ENCODE measurements around the gene GRIK4.

GRIK4 gene

GRCh38 chr11:120634706-120635105 is 123.2 kb downstream of the GRIK4 start:
- DNase-seq (ENCODE audit: low read depth in 2 of 2) = no peak

DNA sequence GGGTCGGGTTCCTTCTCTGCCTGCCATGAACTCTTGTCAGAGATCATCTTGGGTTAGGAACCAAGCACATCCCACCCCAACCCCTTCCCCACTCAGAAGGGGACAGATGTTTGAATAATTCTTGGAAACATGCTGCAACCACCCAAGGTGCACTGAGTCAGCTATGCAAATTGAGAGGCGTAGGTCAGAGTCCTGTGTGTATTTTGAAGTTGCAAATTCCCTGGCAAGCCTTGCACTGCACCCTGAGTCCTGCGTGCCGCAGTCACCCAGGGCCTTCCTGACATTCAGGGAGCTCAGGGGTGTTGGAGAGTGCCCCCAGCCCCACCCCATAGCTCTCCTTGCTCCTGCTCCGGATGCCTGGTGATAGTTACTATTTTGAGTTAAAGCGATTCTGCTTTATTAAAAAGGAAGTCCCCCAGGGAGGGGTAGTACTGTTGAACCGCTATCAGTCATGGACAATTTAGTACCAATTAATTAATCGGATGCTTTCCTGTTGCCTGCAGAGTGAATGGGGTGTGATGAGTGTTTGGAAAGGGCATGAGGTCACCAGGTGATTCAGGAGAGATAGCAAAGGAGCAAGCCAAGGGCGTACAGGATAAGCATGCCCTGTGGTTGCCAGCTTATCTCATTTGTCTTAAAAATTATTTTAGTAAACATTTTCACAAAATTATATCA is 123.7 kb downstream of the GRIK4 start:
- DNase-seq (ENCODE audit: low read depth in 2 of 2) = no peak

GRCh38 chr11:120637131-120637530 is 125.6 kb downstream of the GRIK4 start:
- DNase-seq (ENCODE audit: low read depth in 2 of 2) = no peak

GRCh38 chr11:120642196-120642894 is 130.8 kb downstream of the GRIK4 start:
- no peak for DNase-seq (ENCODE audit: low read depth in 2 of 2)

DNA sequence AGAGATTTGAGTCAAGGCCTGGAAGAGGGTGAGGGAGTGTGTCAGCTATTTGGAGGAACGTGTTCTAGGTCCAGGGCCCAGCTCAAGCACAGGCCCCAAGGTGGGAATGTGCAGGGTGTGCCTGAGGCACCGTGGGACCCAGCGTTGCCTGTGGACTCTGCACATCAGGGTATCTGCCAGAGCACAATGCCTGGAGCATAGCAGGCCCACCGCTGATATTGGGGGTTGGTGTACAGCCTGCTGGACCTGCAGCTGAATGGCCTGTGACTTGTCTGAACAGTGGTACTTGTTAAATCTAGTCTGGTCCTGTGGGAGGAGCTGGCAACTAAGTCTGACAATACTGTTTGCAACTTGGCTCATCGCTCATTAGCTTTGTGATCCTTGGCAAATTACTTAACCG is 131.7 kb downstream of the GRIK4 start:
- DNase-seq (ENCODE audit: low read depth in 2 of 2) = no peak

- DNase-seq (ENCODE audit: low read depth in 2 of 2) = no peak
Measured at GRCh38 chr11:120645639-120646038, 134.1 kb downstream of the GRIK4 start.

DNA sequence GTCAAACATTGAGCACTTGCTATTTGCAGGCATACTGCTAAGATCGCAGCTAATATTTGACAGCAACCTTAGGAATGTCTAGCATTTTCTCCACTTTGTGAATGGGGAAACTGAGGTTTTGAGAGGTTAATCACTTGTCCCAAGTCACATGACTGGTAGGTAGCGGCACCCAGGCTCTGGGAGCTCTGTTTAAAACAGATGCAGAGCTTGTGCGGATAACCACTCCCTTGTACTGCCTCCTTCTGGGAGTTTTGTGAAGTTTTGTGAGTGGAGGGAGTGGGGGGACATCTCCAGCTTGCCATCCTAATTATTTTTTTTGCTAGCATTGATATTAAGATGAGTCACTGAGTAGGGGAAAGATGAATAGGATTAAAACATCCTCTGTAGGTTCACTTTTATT is 134.7 kb downstream of the GRIK4 start:
- no peak for DNase-seq (ENCODE audit: low read depth in 2 of 2)

DNA sequence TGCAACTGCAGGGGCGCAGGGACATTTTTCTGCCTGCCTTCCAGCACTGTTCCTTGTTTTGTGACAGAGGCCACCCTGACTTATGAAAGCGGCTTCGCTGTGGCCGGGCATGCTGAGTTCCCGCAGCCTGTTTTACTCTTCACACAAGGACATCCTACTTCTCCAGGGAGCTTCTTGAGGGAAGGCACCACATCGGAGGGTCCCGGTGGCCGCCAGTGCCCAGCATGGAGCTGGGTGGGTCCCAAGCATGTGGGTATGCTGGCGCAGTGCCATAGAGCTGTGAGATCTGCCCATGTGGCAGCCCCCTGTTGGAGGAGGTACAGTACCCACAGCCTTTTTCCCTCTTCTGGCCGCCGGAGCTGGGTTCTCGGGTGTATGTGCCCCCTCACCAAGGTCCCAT is 136.1 kb downstream of the GRIK4 start:
- no peak for DNase-seq (ENCODE audit: low read depth in 2 of 2)

DNA sequence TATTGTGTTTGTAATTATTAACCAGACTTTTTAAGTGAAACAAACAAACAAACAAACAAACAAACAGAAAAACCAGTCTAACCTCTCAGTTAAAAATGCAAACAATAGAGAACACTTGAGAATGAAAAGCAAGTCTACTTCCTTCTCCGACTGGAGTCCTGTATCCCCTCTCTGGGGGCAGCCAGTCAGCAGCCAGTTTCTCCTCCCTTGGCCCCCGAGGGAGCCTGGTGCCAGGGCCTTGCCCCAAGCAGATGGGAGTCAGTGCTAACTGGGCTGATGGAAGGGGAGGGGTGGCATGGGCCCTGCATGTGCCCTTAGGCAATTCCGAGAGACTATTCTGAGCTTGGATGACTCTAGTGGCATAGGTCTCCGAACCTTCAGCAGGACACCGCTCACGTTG is 137.2 kb downstream of the GRIK4 start:
- no peak for DNase-seq (ENCODE audit: low read depth in 2 of 2)

GRCh38 chr11:120649316-120649715 is 137.8 kb downstream of the GRIK4 start:
- no peak for DNase-seq (ENCODE audit: low read depth in 2 of 2)

GRCh38 chr11:120651396-120651795 is 139.8 kb downstream of the GRIK4 start:
- no peak for DNase-seq (ENCODE audit: low read depth in 2 of 2)

DNA sequence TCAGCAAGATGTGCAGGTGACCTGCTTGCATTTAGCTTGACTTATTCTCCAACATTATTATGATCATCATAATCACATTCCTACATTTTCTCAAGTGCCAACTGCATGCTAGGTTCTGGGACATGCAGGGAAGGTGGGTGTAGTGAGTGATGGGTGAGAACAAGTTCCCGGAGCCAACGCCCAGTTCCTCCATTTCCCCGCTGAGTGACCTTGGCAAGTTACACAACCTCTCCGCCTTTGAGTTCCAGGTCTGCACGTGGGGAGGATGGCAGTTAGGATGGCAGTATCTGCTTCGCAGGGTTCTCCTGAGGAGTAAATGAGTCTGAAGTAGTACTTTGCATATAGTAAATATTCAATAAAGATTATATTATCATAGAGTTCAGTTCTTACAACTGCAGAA is 140.3 kb downstream of the GRIK4 start:
- DNase-seq (ENCODE audit: low read depth in 2 of 2) = no peak

DNA sequence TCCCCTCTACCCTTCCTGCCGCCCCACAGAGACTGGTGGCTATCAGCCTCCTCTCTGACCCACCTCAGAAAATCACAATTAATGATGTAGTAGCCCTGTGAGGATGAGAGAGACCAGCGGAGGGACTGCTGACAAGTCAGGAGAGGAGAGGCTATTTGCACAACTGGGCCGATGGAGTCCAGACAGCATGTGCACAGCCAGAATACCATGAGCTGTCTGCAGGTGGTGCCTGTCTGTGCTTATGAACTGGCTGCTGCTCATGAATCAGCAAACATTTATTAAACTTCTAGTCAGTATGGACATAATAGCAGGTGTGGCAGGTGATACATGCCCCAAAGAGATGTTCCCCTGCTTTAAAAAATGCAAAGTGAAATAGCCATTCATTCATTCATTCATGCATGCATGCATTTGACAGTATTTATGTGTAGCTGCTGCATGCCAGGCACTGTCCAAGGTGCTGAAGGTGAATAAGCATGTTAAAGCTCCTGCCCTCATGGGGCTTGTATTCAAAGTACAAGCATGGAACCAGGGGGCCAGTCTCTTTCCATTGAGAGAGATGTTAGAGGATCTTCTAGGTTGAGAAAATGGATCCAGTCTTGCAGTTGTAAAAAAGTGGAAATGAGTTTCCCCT is 141.3 kb downstream of the GRIK4 start:
- no peak for DNase-seq (ENCODE audit: low read depth in 2 of 2)

DNA sequence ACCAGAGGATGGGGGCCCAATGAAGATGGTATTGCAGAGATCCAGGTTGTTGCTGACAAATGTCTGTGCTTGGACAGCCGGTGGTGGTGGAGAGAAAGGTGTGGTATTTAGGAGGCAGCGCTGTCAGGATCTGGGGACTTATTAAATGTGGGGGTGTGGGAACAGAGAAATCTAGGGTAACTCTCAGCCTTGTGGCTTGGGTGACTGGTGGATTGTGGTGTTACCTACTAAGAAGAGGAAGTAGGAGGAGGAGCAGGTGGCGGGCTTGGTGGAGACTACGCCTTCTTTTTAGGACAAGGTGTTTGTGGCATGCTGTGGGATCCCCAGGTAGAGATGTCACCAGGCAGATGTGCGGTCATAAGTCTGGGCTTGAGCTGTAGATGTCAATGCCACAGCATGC is 144.0 kb downstream of the GRIK4 start:
- DNase-seq (ENCODE audit: low read depth in 2 of 2) = no peak

DNA sequence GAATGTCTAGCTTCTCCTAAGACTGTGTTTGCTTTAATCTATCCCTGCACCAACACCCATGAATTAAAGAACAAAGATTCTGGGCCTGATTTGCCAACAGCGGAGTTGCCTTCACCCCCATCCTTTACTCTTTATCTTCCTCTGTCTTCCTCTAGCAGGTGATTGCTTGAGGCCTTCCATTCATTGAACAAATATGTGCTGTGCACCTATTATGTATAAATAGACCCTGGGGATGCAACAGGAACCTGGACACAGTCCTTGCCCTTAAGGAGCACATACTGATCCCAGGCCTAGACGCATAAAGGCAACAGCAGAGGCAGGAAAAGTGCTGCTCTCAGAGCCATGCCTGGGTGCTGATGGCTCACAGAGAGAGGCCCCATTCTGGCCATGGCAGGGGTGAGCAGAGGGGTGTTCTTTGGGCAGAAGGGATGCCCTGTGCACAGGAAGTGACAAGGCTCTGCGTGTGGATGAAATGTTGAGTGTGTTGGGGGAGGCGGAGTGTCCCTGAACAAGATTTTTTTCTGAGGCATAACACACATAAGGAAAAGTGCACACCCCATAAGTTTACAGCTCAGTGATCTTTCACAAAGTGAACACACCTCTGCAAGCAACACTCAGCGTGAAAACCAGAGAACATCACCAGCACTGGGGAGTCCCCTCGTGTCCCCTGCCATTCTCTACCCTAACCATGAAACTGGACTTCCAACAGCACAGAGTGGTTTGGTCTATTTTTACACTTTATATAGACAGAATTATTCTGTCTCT is 145.9 kb downstream of the GRIK4 start:
- DNase-seq (ENCODE audit: low read depth in 2 of 2) = no peak

DNA sequence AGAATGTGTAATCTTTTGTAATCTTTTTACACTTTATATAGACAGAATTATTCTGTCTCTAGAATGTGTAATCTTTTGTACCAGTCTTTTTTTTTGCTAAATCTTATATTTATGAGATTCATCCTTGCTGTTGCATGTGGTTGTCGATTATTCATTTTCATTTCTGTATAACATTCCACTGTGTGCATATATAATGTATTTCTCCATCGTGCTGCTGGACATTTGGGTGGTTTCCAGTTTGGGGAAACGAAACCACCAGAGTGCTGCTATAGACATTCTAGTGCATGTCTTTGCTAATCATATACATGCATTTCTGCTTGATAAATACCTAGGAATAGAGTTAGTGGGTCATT is 146.5 kb downstream of the GRIK4 start:
- DNase-seq (ENCODE audit: low read depth in 2 of 2) = no peak

DNA sequence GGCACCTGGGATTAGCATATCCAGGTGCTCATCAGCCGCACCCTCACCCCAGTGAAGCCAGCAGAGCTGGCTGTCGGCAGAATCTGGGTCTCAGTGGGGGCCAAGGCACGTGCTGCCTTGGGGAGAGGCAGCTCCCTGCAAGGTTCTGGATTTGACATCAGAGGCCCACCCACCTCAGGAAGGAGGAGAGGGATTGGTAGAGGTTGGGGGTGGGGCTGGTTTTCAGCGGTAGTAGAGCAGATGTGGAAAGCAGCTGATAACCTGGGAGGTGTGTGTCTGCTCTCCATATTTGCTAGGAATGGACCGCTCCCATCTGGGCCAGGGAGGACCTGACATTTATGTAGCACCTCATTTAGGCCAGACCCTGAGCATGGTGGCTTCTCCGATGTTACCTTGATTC is 147.5 kb downstream of the GRIK4 start:
- DNase-seq (ENCODE audit: low read depth in 2 of 2) = no peak

GRCh38 chr11:120660024-120660565 is 148.5 kb downstream of the GRIK4 start:
- DNase-seq (ENCODE audit: low read depth in 2 of 2) = no peak

- no peak for DNase-seq (ENCODE audit: low read depth in 2 of 2)
Measured at GRCh38 chr11:120662071-120662676, 150.6 kb downstream of the GRIK4 start.

GRCh38 chr11:120663142-120663541 is 151.6 kb downstream of the GRIK4 start:
- DNase-seq (ENCODE audit: low read depth in 2 of 2) = no peak

- no peak for DNase-seq (ENCODE audit: low read depth in 2 of 2)
Measured at GRCh38 chr11:120666121-120666639, 154.6 kb downstream of the GRIK4 start.

DNA sequence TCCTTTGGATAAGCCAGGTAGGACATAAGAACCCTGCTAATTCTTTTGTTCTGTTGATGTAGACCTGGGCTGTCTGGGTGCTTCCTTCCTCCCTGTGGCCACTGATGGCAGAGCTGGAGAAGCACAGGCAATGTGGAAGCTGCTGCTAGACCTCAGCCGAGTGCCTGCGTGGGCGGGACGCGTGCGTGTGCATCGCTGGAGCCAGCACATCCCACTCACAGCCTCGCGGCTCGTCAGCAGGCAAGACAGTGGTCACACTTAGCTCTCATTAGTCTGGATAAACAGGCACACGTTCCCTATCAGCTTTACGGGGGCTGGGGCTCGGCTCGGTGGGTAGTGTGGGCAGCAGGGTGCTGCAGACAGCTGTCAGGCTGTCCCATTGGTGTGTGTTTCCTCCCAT is 155.7 kb downstream of the GRIK4 start:
- DNase-seq (ENCODE audit: low read depth in 2 of 2) = no peak

Data from stimulated activated CD8-positive, alpha-beta memory T cell treated with anti-CD3 and anti-CD28 coated beads, Interleukin-15, amount 100 ng/mL, for 4 hours (primary cell).